ENCODE data around the gene CES1. TPM values are rescaled to one million over a fixed set of nuclear protein-coding genes. Genes with fewer than 3 reads are reported as not detected.
A peak's percentile ranks its signal among the peaks of the same experiment; 100 is the strongest.
"Not testable (repeated sequence)": the region's sequence is repeated elsewhere in the genome, so short reads cannot be mapped to it uniquely, and the experiment has no call there.

Gene CES1
- total and polyA plus RNA-seq, 2 donors (not counting 1 experiment from before 2014, with no cell fraction given): 15.0 to 41.6 TPM

- not testable (repeated sequence) for DNase-seq (ENCODE audit: low read depth in 2 of 2); H3K27ac ChIP-seq (ENCODE audit: insufficient read depth, low read length); H3K4me2 ChIP-seq (ENCODE audit: extremely low read depth, insufficient read depth, low read length); H4K20me1 ChIP-seq (ENCODE audit: control insufficient read depth, extremely low read depth, insufficient read depth, low read length); H3K36me3 ChIP-seq (ENCODE audit: control insufficient read depth, insufficient read depth, low read length); H3K9ac ChIP-seq (ENCODE audit: insufficient read depth, low read length); H3K79me2 ChIP-seq (ENCODE audit: control insufficient read depth, insufficient read depth, low read length); H3K9me3 ChIP-seq (ENCODE audit: control insufficient read depth, insufficient read depth, low read depth, low read length); H2AFZ ChIP-seq (ENCODE audit: low read length); H3K4me1 ChIP-seq (ENCODE audit: control insufficient read depth, extremely low read depth, insufficient read depth, low read length); H3K4me3 ChIP-seq (replicated peaks in 1 of 4; ENCODE audit: control extremely low read depth in 1 of 4, insufficient read depth in 1 of 4, low read depth in 3 of 4, low read length in 4 of 4); H3K27me3 ChIP-seq (ENCODE audit: control insufficient read depth, insufficient read depth, low read length)
These were observed 75.0 kb downstream of the CES1 start for GRCh38 chr16:55757595-55758527.

- Histone ChIP-seq H3K4me1 (ENCODE audit: control insufficient read depth, extremely low read depth, insufficient read depth, low read length) (no peaks in the 10 kb centered on the region), H3K9me3 (ENCODE audit: control insufficient read depth, insufficient read depth, low read depth, low read length) (no peaks in the 10 kb centered on the region), H3K27me3 (ENCODE audit: control insufficient read depth, insufficient read depth, low read length) (no peaks in the 10 kb centered on the region), H4K20me1 (ENCODE audit: control insufficient read depth, extremely low read depth, insufficient read depth, low read length) (no peaks in the 10 kb centered on the region), H3K79me2 (ENCODE audit: control insufficient read depth, insufficient read depth, low read length) (no peaks in the 10 kb centered on the region), H3K9ac (ENCODE audit: insufficient read depth, low read length) (no peak overlapping the region), H3K4me2 (ENCODE audit: extremely low read depth, insufficient read depth, low read length) (no peak overlapping the region), H3K36me3 (ENCODE audit: control insufficient read depth, insufficient read depth, low read length) (no peaks in the 10 kb centered on the region), H3K27ac (ENCODE audit: insufficient read depth, low read length) (no peak overlapping the region), H3K4me3 (replicated peaks in 1 of 4; ENCODE audit: control extremely low read depth in 1 of 4, insufficient read depth in 1 of 4, low read depth in 3 of 4, low read length in 4 of 4) (no peak overlapping the region), H2AFZ (ENCODE audit: low read length) (no peak overlapping the region)
- TF ChIP-seq CTCF (conservative IDR thresholded peaks at IDR 0.05 in 1 of 2, IDR thresholded peaks at IDR 0.05 in 1 of 2; ENCODE audit: low read depth in 1 of 2, low read length in 2 of 2) (no peak), EZH2 (IDR thresholded peaks at IDR 0.05; ENCODE audit: low read length, missing control alignments) (no peak)
- peak in 1 of 2 donors; percentile 2 for DNase-seq (ENCODE audit: low read depth in 2 of 2)
These were observed 75.9 kb downstream of the CES1 start for GRCh38 chr16:55756963-55757362.

- Histone ChIP-seq H4K20me1 (ENCODE audit: control insufficient read depth, extremely low read depth, insufficient read depth, low read length) (no peaks in the 10 kb centered on the region), H3K4me3 (replicated peaks in 1 of 4; ENCODE audit: control extremely low read depth in 1 of 4, insufficient read depth in 1 of 4, low read depth in 3 of 4, low read length in 4 of 4) (no peak overlapping the region), H3K36me3 (ENCODE audit: control insufficient read depth, insufficient read depth, low read length) (no peaks in the 10 kb centered on the region), H3K27me3 (ENCODE audit: control insufficient read depth, insufficient read depth, low read length) (no peaks in the 10 kb centered on the region), H3K4me1 (ENCODE audit: control insufficient read depth, extremely low read depth, insufficient read depth, low read length) (no peaks in the 10 kb centered on the region), H3K27ac (ENCODE audit: insufficient read depth, low read length) (no peak overlapping the region), H2AFZ (ENCODE audit: low read length) (no peak overlapping the region), H3K9ac (ENCODE audit: insufficient read depth, low read length) (no peak overlapping the region), H3K4me2 (ENCODE audit: extremely low read depth, insufficient read depth, low read length) (no peak overlapping the region), H3K79me2 (ENCODE audit: control insufficient read depth, insufficient read depth, low read length) (no peaks in the 10 kb centered on the region), H3K9me3 (ENCODE audit: control insufficient read depth, insufficient read depth, low read depth, low read length) (no peaks in the 10 kb centered on the region)
- no peak for DNase-seq (ENCODE audit: low read depth in 2 of 2)
- TF ChIP-seq EZH2 (IDR thresholded peaks at IDR 0.05; ENCODE audit: low read length, missing control alignments) (no peak), CTCF (conservative IDR thresholded peaks at IDR 0.05 in 1 of 2, IDR thresholded peaks at IDR 0.05 in 1 of 2; ENCODE audit: low read depth in 1 of 2, low read length in 2 of 2) (no peak)
These were observed 78.8 kb downstream of the CES1 start for GRCh38 chr16:55754056-55754455.

GRCh38 chr16:55753145-55753631 lies 79.7 kb downstream of the CES1 start:
- not testable (repeated sequence) for H2AFZ ChIP-seq (ENCODE audit: low read length); H3K36me3 ChIP-seq (ENCODE audit: control insufficient read depth, insufficient read depth, low read length); H4K20me1 ChIP-seq (ENCODE audit: control insufficient read depth, extremely low read depth, insufficient read depth, low read length); H3K27ac ChIP-seq (ENCODE audit: insufficient read depth, low read length); H3K27me3 ChIP-seq (ENCODE audit: control insufficient read depth, insufficient read depth, low read length); H3K4me3 ChIP-seq (replicated peaks in 1 of 4; ENCODE audit: control extremely low read depth in 1 of 4, insufficient read depth in 1 of 4, low read depth in 3 of 4, low read length in 4 of 4); H3K9ac ChIP-seq (ENCODE audit: insufficient read depth, low read length); H3K79me2 ChIP-seq (ENCODE audit: control insufficient read depth, insufficient read depth, low read length); H3K9me3 ChIP-seq (ENCODE audit: control insufficient read depth, insufficient read depth, low read depth, low read length); H3K4me2 ChIP-seq (ENCODE audit: extremely low read depth, insufficient read depth, low read length); H3K4me1 ChIP-seq (ENCODE audit: control insufficient read depth, extremely low read depth, insufficient read depth, low read length)
- peak in 1 of 2 donors; percentile 4 for DNase-seq (ENCODE audit: low read depth in 2 of 2)

All from fibroblast of lung (primary cell).